ENCODE data around the gene CDC42EP5. TPM values are rescaled to one million over a fixed set of nuclear protein-coding genes. Genes with fewer than 3 reads are reported as not detected.
A peak's percentile ranks its signal among the peaks of the same experiment; 100 is the strongest.

CDC42EP5 gene
- total RNA-seq, 4 donors from 2014 or later, result 6.0 to 39.4 (median 9.8) TPM

DNA sequence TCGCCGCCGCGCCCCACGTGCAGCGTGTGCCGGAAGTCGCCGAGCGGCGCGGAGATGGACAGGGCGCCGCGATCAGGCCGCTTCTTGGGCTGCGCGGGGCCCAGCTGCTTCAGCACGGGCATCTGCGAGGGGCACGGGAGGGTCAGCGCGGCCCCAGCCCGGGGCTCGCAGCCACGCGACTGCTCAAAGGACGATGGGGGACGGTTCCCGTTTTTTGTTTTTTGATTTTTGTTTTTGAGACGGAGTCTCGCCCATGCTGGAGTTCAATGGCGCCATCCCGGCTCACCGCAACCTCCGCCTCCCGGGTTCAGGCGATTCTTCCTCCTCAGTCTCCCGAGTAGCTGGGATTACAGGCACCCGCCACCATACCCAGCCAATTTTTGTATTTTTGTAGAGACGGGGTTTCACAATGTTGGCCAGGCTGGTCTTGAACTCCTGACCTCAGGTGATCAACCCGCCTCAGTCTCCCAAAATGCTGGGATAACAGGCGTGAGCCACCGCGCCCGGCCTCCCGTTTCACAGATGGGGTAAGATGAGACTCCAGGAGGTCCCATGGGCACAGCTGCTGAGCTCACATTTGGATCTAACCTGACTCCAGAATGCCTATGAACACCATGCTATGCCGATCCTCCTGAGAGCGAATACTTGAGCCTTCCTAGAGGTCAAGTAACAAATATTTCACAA lies 7.5 kb downstream of the CDC42EP5 start:
- peaks cover 0 to 15% (median 0%) of the 10 kb centered on the region in 4 donors for H3K27me3 ChIP-seq
- no peak for DNase-seq
- peak overlapping the region; percentile 6 to 100 (median 100) for H3K27ac ChIP-seq
- peaks cover 28 to 70% (median 30%) of the 10 kb centered on the region in 3 donors for H3K4me1 ChIP-seq
- no peaks in the 10 kb centered on the region for H3K9me3 ChIP-seq
- peaks cover 8 to 18% (median 10%) of the 10 kb centered on the region in 3 donors for H3K36me3 ChIP-seq
- WGBS, 2 donors, result 89 to 91% methylated on average over 22 to 28 of the region's 49 CpGs
- peak overlapping the region in 3 of 4 donors; percentile 61 to 84 (median 76) for H3K4me3 ChIP-seq
- intact Hi-C loops (cut with DNase I), result no loop called here
- TF ChIP-seq POLR2A (IDR thresholded peaks at IDR 0.05), result no peak
- TF ChIP-seq, protein P1, sequence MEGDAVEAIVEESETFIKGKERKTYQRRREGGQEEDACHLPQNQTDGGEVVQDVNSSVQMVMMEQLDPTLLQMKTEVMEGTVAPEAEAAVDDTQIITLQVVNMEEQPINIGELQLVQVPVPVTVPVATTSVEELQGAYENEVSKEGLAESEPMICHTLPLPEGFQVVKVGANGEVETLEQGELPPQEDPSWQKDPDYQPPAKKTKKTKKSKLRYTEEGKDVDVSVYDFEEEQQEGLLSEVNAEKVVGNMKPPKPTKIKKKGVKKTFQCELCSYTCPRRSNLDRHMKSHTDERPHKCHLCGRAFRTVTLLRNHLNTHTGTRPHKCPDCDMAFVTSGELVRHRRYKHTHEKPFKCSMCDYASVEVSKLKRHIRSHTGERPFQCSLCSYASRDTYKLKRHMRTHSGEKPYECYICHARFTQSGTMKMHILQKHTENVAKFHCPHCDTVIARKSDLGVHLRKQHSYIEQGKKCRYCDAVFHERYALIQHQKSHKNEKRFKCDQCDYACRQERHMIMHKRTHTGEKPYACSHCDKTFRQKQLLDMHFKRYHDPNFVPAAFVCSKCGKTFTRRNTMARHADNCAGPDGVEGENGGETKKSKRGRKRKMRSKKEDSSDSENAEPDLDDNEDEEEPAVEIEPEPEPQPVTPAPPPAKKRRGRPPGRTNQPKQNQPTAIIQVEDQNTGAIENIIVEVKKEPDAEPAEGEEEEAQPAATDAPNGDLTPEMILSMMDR (IDR thresholded peaks at IDR 0.05), result no peak

DNA sequence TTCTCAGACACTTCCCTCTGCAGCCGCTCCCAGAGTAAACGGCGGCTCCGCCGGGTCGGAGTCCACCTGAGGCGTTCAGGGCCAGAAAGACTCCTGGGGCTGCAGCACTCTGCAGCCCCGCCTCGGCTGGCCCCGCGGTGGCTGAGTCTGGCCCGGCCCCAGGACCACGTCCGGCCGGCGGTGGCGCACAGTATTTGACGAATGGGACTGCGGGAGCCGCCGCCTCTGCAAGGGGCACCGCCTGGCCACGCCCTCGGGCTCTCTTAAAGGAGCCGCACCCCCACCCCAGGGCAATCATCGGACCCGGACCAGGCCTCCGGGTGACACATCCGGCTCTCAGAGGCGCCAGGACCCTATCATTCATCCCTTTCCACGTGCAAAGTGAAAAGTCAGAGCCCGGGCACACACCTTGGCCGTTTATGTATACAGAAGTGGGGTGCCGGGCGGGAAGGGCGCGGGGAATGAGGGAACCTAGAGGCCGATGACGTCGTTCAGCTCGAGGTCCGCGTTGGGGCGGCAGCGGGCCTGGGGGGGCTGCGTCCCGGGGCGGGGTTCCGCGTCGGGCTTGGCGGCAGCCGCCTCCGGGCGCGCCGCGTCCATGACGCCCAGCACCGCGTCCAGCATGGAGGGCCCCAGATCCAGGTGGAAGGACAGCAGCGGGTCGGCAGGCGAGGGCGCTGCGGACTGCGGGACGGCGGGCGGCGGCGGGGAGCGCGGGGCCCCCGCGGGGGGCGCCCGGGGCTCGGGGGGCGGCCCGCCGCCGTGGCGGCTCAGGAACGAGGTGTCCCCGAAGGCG lies 8.3 kb downstream of the CDC42EP5 start:
- Histone ChIP-seq H3K4me1 (peaks cover 23 to 70% (median 28%) of the 10 kb centered on the region in 3 donors), H3K27me3 (peaks cover 0 to 8% (median 0%) of the 10 kb centered on the region in 4 donors), H3K4me3 (peak overlapping the region; percentile 56 to 84 (median 68)), H3K27ac (peak overlapping the region; percentile 95 to 100 (median 100)), H3K9me3 (no peaks in the 10 kb centered on the region), H3K36me3 (peaks cover 11 to 25% (median 14%) of the 10 kb centered on the region in 3 donors)
- intact Hi-C loops (cut with DNase I), result no loop called here
- TF ChIP-seq, protein P1 (IDR thresholded peaks at IDR 0.05), result peak in 3 of 6 experiments; percentile 18 to 22 (median 20)
- peak in 2 of 4 donors; percentile 11 to 64 for TF ChIP-seq POLR2A (IDR thresholded peaks at IDR 0.05)
- DNase-seq, result peak; percentile 77
- 0% methylated on average over 7 of the region's 87 CpGs; no CpG with 5 or more reads in 1 of the 2 donors for WGBS, 2 donors

DNA sequence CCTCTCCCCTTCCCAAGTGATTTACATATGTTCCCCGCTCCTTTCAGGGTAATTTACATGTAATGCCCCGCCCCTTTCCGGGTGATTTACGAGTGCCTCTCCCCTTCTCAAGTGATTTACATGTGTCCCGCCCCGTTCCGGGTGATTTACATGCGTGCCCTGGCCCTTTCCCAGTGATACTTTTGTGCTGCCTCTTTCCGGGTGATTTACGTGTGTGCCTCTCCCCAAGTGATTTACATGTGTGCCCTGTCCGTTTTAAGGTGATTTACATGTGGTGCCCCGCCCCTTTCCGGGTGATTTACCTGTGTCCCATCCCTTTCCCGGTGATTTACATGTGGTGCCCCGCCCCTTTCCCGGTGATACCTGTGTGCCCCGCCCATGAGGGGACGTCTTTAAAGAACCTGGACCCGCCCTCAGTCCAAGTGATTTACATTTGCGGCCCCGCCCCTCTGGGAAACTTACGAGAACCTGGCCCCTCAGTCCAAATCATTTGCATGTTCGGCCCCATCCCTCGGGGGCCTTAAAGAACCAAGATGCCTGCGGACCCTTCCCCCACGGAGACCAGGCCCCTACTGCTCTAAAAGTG lies 9.0 kb downstream of the CDC42EP5 start:
- 0 to 1% methylated on average over 18 to 22 of the region's 26 CpGs for WGBS, 2 donors
- peaks cover 16 to 70% (median 27%) of the 10 kb centered on the region in 3 donors for H3K4me1 ChIP-seq
- intact Hi-C loops (cut with DNase I), result no loop called here

DNA sequence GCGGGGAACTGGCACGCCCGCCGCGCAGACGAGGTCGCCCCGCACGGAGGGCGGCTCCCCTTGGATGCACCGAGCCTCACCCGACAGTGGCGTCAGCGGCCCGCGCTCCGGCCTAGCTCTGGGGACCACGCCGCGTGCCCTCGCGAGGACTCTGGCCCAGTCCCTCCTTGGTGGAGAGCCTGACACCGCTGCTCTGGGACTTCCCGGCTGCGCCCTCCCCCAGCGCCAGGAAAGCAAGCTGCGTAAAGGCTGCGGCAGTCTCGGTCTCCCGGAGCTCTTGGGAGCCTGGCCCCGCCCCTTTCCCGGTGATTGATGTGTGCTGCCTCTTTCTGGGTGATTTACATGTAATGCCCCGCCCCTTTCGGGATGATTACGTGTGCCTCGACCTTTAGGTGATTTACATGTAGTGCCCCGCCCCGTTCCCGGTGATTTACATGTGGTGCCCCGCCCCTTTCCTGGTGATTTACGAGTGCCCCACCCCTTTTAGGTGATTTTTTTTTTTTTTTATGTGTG lies 9.5 kb downstream of the CDC42EP5 start, which contains the start of gene LENG9:
Gene LENG9, minus strand, starts transcription at position 248 of the 513 bp plus-strand sequence. CDS start 252 bp downstream, outside the sequence.
- peaks cover 14 to 67% (median 27%) of the 10 kb centered on the region in 3 donors for H3K4me1 ChIP-seq

More for the DNA sequence above, 9.0 kb downstream of the CDC42EP5 start:
- Histone ChIP-seq H3K36me3 (peaks cover 11 to 32% (median 19%) of the 10 kb centered on the region in 3 donors), H3K27ac (peak overlapping the region; percentile 95 to 100 (median 100)), H3K9me3 (no peaks in the 10 kb centered on the region), H3K27me3 (peaks cover 0 to under 1% (median 0%) of the 10 kb centered on the region in 4 donors), H3K4me3 (peak overlapping the region; percentile 56 to 84 (median 68))
- peak; percentile 100 for DNase-seq
- TF ChIP-seq, protein P1 (IDR thresholded peaks at IDR 0.05), result no peak
- TF ChIP-seq POLR2A (IDR thresholded peaks at IDR 0.05), result no peak

More for the DNA sequence above, 9.5 kb downstream of the CDC42EP5 start, which contains the start of gene LENG9:
- Histone ChIP-seq H3K27me3 (no peaks in the 10 kb centered on the region), H3K4me3 (peak within 1 kb of the TSS; percentile 61 to 84 (median 73)), H3K9me3 (no peaks in the 10 kb centered on the region), H3K36me3 (peaks cover 15 to 38% (median 24%) of the 10 kb centered on the region in 3 donors), H3K27ac (peak within 1 kb of the TSS; percentile 95 to 100 (median 100))
- TF ChIP-seq, protein P1 (IDR thresholded peaks at IDR 0.05), result no peak
- TF ChIP-seq POLR2A (IDR thresholded peaks at IDR 0.05), result peak in 3 of 4 donors; percentile 86 to 93 (median 92)
- DNase-seq, result peak; percentile 100
- intact Hi-C loops (cut with DNase I), result no loop called here
- WGBS, 2 donors, result 0 to 2% methylated on average over 11 to 19 of the region's 41 CpGs

Data from esophagus squamous epithelium (tissue), 5 donors.